ENCODE data around the gene LENG9.

DNA sequence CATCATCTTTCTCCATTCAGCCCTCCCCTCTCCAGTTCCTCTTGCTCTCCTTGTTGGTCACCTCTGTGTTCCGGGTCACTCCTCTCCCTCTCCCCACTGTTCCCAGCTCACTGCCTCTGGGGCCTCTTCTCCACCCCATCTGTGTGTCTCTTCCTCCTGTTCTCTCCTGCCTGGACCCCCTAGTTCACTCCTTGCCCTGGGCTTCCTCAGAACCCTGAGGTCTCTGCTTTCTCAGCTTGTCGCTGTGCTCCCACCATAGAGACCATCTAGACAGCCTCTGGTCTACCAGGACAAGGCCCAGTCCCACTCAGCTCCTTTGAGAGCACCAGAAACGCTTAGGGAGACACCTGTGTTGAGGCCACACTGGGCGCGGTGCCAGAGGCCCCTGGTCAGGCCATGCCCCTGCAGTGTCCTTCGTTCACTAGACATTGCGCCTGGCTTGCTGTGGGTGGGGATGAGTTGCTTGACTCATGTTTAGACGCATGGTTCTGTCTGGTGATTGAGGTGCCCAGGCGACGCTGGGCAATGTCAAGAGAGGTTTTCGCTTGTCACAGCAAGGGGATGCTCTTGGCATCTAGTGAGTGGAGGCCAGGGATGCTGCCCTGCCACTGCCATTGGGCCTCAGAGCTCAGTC lies 4.8 kb downstream of the LENG9 start:
- TF ChIP-seq POLR2A (IDR thresholded peaks at IDR 0.05) (no peak), CTCF (IDR thresholded peaks at IDR 0.05) (no peak), POLR2AphosphoS5 (IDR thresholded peaks at IDR 0.05; ENCODE audit: insufficient read depth in 1 of 2, low read depth in 1 of 2) (no peak)
